GM12878 (cell line): Measurements from ENCODE around the gene TUT4. TPM values are rescaled to one million over a fixed set of nuclear protein-coding genes. Genes with fewer than 3 reads are reported as not detected.

Source experiments
- ATAC-seq: fragments of 200-7000 bp; cut with Tn5 transposase; 3 replicates; pipeline ENCODE4 v1.9.1; 2020; ENCODE audit warnings: mild to moderate bottlenecking, moderate library complexity
- BruUV-seq: library from RNA; stranded (reverse); fragments of 400-500 nt; replicated peaks from 2 replicates; lab custom pipeline; 2021; lab: Mats Ljungman, UMichigan
- CTCF ChIA-PET: fragments of 300-600 bp; sonication (Branson Sonifier 250); formaldehyde crosslinking; extraction: SDS; loops from one replicate; lab custom pipeline; 2021; ENCODE audit warnings: inconsistent platforms; lab: Yijun Ruan, JAX
- POLR2A ChIA-PET: fragments of 350-600 bp; formaldehyde crosslinking; extraction: SDS; loops from one replicate; lab custom pipeline; 2021; ENCODE audit warnings: inconsistent platforms; lab: Charles Lee
- RAD21 ChIA-PET: fragments of 300-600 bp; sonication (Branson Sonifier 250); formaldehyde crosslinking; loops from one replicate; lab custom pipeline; 2023; ENCODE audit warnings: antibody characterized with exemption; ENCODE audit not compliant: unreplicated experiment; lab: Charles Lee
- SMC1A ChIA-PET: fragments of 300-600 bp; sonication (Branson Sonifier 250); formaldehyde crosslinking; loops from one replicate; lab custom pipeline; 2023; ENCODE audit not compliant: unreplicated experiment, uncharacterized antibody; lab: Charles Lee
- DNase-seq: peaks from one replicate; pipeline ENCODE4 v3.0.0-alpha.2; 2011; ENCODE audit warnings: low read depth, low spot score
- FAIRE-seq: peaks from 3 replicates; lab custom pipeline; 2011; peaks lifted over from hg19 to GRCh38; lab: Jason Lieb, UNC
- H2AFZ ChIP-seq: 2 replicates; pipeline ENCODE4 v1.6.0; 2011; ENCODE audit warnings: low read depth, low read length, control low read depth; ENCODE audit not compliant: control insufficient read depth
- H3K27ac ChIP-seq: 2 replicates; pipeline ENCODE4 v1.5.1; 2011; ENCODE audit warnings: control low read depth; ENCODE audit not compliant: control insufficient read depth, insufficient read depth
- H3K27me3 ChIP-seq, 2 experiments: replicated peaks in 1 of 2; 2 replicates each; pipeline versions ENCODE4 v1.6.0 to v1.6.1; 2011; ENCODE audit warnings: low read length in 1 of 2; ENCODE audit not compliant: control insufficient read depth in 2 of 2, insufficient read depth in 2 of 2
- H3K36me3 ChIP-seq, 2 experiments: 2 replicates each; pipeline ENCODE4 v1.5.1; 2011; ENCODE audit warnings: low read length in 1 of 2; ENCODE audit not compliant: control insufficient read depth in 2 of 2, insufficient read depth in 2 of 2
- H3K4me1 ChIP-seq: 2 replicates; pipeline ENCODE4 v1.6.1; 2011; ENCODE audit warnings: mild to moderate bottlenecking, low read length, moderate library complexity, mixed read lengths; ENCODE audit not compliant: control insufficient read depth, insufficient read depth
- H3K4me2 ChIP-seq: 2 replicates; pipeline ENCODE4 v1.6.0; 2011; ENCODE audit warnings: control low read depth; ENCODE audit not compliant: control insufficient read depth, insufficient read depth
- H3K4me3 ChIP-seq: fragments of 200-600 bp; sonication (generic); 2 replicates; pipeline ENCODE4 v1.5.1; 2016
- H3K79me2 ChIP-seq: 2 replicates; pipeline ENCODE4 v1.6.0; 2011; ENCODE audit warnings: low read length; ENCODE audit not compliant: control insufficient read depth, insufficient read depth
- H3K9ac ChIP-seq: 2 replicates; pipeline ENCODE4 v1.8.0; 2011; ENCODE audit warnings: low read length, control low read depth, mixed read lengths; ENCODE audit not compliant: control insufficient read depth, insufficient read depth
- H3K9me3 ChIP-seq: replicated peaks from 3 replicates; pipeline ENCODE4 v1.5.1; 2011; ENCODE audit warnings: mild to moderate bottlenecking, low read length; ENCODE audit not compliant: control insufficient read depth, insufficient read depth
- H4K20me1 ChIP-seq: 2 replicates; pipeline ENCODE4 v1.6.0; 2011; ENCODE audit not compliant: control insufficient read depth, insufficient read depth
- ASH2L ChIP-seq: fragments of 300-600, 200-600 bp; sonication (generic); IDR thresholded peaks from 2 replicates; pipeline ENCODE4 v1.6.1; 2017; ENCODE audit warnings: low read depth, mild to moderate bottlenecking, borderline replicate concordance
- BRCA1 ChIP-seq: IDR thresholded peaks from 2 replicates; pipeline ENCODE4 v1.6.1; 2011; ENCODE audit warnings: low read depth, low read length, improper control_type of control experiment
- EED ChIP-seq: sonication (generic); IDR thresholded peaks from 2 replicates; pipeline ENCODE4 v1.6.1; 2016; ENCODE audit warnings: antibody characterized with exemption, low read depth
- FOXM1 ChIP-seq: IDR thresholded peaks from 2 replicates; pipeline ENCODE4 v1.6.1; 2012; ENCODE audit warnings: low read depth, mild to moderate bottlenecking, inconsistent platforms, low read length, moderate library complexity
- HDAC6 ChIP-seq: fragments of 200-600 bp; sonication (generic); IDR thresholded peaks from one replicate; pipeline ENCODE4 v1.8.0; 2017; ENCODE audit warnings: antibody characterized with exemption; ENCODE audit not compliant: unreplicated experiment
- IRF4 ChIP-seq: IDR thresholded peaks from 2 replicates; pipeline ENCODE4 v1.6.1; 2011; ENCODE audit warnings: low read depth, low read length
- JUNB ChIP-seq: IDR thresholded peaks from 2 replicates; pipeline ENCODE4 v1.6.1; 2016; ENCODE audit warnings: antibody characterized with exemption, mild to moderate bottlenecking
- KAT2A ChIP-seq: conservative IDR thresholded peaks from 2 replicates; pipeline ENCODE4 v1.6.1; 2011; ENCODE audit warnings: low read depth, low read length; ENCODE audit not compliant: control insufficient read depth
- KDM1A ChIP-seq: fragments of 200-600 bp; sonication (generic); IDR thresholded peaks from 2 replicates; pipeline ENCODE4 v1.6.1; 2016; ENCODE audit warnings: borderline replicate concordance
- MEF2B ChIP-seq: fragments of 450-650 bp; IDR thresholded peaks from 2 replicates; pipeline ENCODE4 v1.6.1; 2018; ENCODE audit warnings: mild to moderate bottlenecking, moderate library complexity; ENCODE audit not compliant: partially characterized antibody, poor library complexity, severe bottlenecking
- PAX5 ChIP-seq: IDR thresholded peaks from 2 replicates; pipeline ENCODE4 v1.6.1; 2011; ENCODE audit warnings: low read depth, low read length, borderline replicate concordance
- POU2F2 ChIP-seq: IDR thresholded peaks from 3 replicates; pipeline ENCODE4 v1.6.1; 2011; ENCODE audit warnings: low read depth, mild to moderate bottlenecking, low read length, borderline replicate concordance
- RBBP5 ChIP-seq: fragments of 200-600 bp; sonication (generic); conservative IDR thresholded peaks from 2 replicates; pipeline ENCODE4 v1.6.1; 2016
- SP1 ChIP-seq: IDR thresholded peaks from one replicate; pipeline ENCODE4 v1.6.1; 2011; ENCODE audit warnings: low read depth, low read length
- SREBF1 ChIP-seq: IDR thresholded peaks from 2 replicates; pipeline ENCODE4 v1.6.1; 2012; ENCODE audit warnings: mild to moderate bottlenecking, low read length
- TBL1XR1 ChIP-seq: IDR thresholded peaks from 2 replicates; pipeline ENCODE4 v1.6.1; 2012; ENCODE audit warnings: low read depth, low read length, improper control_type of control experiment
- ZNF207 ChIP-seq: fragments of 450-650 bp; IDR thresholded peaks from 2 replicates; pipeline ENCODE4 v1.6.1; 2014; ENCODE audit warnings: antibody characterized with exemption, mild to moderate bottlenecking, borderline replicate concordance
- WGBS: methylation state at CpG from one replicate; pipeline ENCODE4 v1.1.6; 2016; ENCODE audit warnings: low lambda C conversion rate; ENCODE audit not compliant: insufficient replicate concordance, insufficient coverage; ENCODE audit errors: missing lambda C conversion rate; 5-methylcytosine and 5-hydroxymethylcytosine counted together
- in situ Hi-C: fragments of 300-500 bp; cut with MboI; formaldehyde crosslinking; loops from 9 replicates; pipeline ENCODE4 v1.14.3; 2018; ENCODE audit warnings: mixed read lengths
- intact Hi-C: fragments of 100-400 bp; cut with micrococcal nuclease; formaldehyde crosslinking; loops from one replicate; pipeline ENCODE4 v1.14.2; 2022; ENCODE audit not compliant: unreplicated experiment
- polyA plus RNA-seq, 11 experiments: library from polyadenylated mRNA; depleted of rRNA in 4 of 11; unstranded in 6 of 11; stranded (reverse) in 5 of 11; fragments of >200 nt; fragmentation: Nextera tagmentation in 4 of 11; fragmentation: Illumina TruSeq in 1 of 11; extraction: Ambion mirVana in 4 of 11; extraction: Trizol in 1 of 11; gene quantifications; 1 replicate in 1 of 11; 2 replicates in 10 of 11; pipeline versions ENCODE4 v1.2.1 to v1.2.3, GENCODE V29; 2011 to 2016; ENCODE audit warnings: inconsistent platforms in 2 of 11, missing spikeins in 2 of 11, low read depth in 1 of 11
- total RNA-seq, 4 experiments: library from RNA; depleted of rRNA in 3 of 4; stranded (reverse); fragments of >200 nt in 3 of 4; fragmentation: Illumina TruSeq in 1 of 4; extraction: Trizol in 1 of 4; gene quantifications; 2 replicates each; pipeline versions ENCODE4 v1.2.1 to v1.2.3, GENCODE V29; 2013 to 2021
- TF ChIP-seq, protein P1 (sequence below): IDR thresholded peaks from 2 replicates; pipeline ENCODE4 v1.6.1; 2012; ENCODE audit warnings: low read depth, low read length, improper control_type of control experiment
- TF ChIP-seq, protein P2 (sequence below): fragments of 450-650 bp; IDR thresholded peaks from 2 replicates; pipeline ENCODE4 v1.6.1; 2018; ENCODE audit warnings: mild to moderate bottlenecking, low read depth, moderate library complexity; ENCODE audit not compliant: partially characterized antibody

The TUT4 gene
- total and polyA plus RNA-seq, 10 of the 15 experiments (the other 5 are each of a cell fraction or from before 2014, with no cell fraction given), result 9.4 to 40.7 (median 27.6) TPM

DNA sequence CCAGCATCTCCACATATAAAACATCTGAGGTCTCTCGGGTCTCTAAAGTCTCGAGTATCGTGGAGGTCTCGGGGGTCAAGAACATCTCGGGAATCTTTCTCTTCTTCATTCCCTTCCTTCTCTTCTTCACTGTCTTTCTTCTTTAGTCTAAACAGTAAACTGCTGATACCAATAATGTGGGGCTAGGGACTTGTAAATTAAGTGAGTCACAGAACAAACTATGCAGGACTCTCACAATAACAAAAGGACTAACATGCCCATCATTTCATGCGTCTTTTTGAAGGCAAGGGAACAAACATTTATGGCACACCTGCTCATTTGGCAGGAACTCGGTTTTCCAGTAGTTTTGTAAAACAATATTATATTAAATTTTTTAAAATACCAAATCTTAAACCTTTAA is 116.1 kb downstream of the TUT4 start (continued):
- TF ChIP-seq JUNB, result no peak
- TF ChIP-seq HDAC6, result no peak
- no peak for TF ChIP-seq SP1
- TF ChIP-seq, protein P1, sequence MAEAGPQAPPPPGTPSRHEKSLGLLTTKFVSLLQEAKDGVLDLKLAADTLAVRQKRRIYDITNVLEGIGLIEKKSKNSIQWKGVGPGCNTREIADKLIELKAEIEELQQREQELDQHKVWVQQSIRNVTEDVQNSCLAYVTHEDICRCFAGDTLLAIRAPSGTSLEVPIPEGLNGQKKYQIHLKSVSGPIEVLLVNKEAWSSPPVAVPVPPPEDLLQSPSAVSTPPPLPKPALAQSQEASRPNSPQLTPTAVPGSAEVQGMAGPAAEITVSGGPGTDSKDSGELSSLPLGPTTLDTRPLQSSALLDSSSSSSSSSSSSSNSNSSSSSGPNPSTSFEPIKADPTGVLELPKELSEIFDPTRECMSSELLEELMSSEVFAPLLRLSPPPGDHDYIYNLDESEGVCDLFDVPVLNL, result no peak

DNA sequence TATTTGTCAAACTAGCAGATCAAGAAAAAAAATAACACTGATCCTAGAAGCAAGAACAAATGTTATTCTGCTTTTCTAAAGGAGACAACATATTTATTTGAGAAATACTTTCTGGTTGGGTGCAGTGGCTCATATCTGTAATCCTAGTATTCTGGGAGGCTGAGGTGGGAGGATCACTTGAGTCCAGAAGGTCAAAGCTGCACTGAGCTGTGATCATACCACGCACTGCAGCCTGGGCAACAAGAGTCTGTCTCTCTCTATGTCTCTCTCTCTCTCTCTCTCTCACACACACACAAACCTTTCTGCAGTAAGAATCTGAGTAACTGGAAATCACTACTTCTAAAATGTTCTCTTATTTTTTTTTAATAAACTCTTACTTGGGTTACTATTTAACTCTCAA is 117.2 kb downstream of the TUT4 start:
- no peaks in the 10 kb centered on the region for H3K79me2 ChIP-seq
- ChIA-PET RAD21 (no interaction called here), SMC1A (interaction anchor here (0.9 to 1.2 kb wide), 2 partner anchors 191 to 350 kb away, joined by 3 read pairs; no protein-coding TSS in a partner anchor), POLR2A (interaction anchor here (0.5 kb wide), 1 partner anchor 250 kb away, joined by 3 read pairs; no protein-coding TSS in a partner anchor), CTCF (interaction anchor here (1.3 kb wide), 1 partner anchor 9 kb away, joined by 3 read pairs; no protein-coding TSS in a partner anchor)
- intact Hi-C loops (no loop called here), in situ Hi-C loops (no loop called here)
- no peaks in the 10 kb centered on the region for H3K4me1 ChIP-seq
- no peak for ATAC-seq
- peaks cover 3 to 4% of the 10 kb centered on the region in 2 experiments; a peak in 3 of 4 replicates for H3K36me3 ChIP-seq
- H3K9ac ChIP-seq, result no peak overlapping the region
- no peak overlapping the region for H2AFZ ChIP-seq
- no peak overlapping the region for H3K4me3 ChIP-seq
- H3K4me2 ChIP-seq, result no peak overlapping the region
- no peaks in the 10 kb centered on the region for H4K20me1 ChIP-seq
- no peak for FAIRE-seq
- TF ChIP-seq BRCA1 (no peak), KAT2A (no peak), POU2F2 (no peak), MEF2B (no peak), EED (no peak), SREBF1 (no peak), ASH2L (no peak), TBL1XR1 (no peak), ZNF207 (no peak), IRF4 (no peak), RBBP5 (no peak), PAX5 (no peak), FOXM1 (no peak), KDM1A (no peak)
- TF ChIP-seq, protein P2, sequence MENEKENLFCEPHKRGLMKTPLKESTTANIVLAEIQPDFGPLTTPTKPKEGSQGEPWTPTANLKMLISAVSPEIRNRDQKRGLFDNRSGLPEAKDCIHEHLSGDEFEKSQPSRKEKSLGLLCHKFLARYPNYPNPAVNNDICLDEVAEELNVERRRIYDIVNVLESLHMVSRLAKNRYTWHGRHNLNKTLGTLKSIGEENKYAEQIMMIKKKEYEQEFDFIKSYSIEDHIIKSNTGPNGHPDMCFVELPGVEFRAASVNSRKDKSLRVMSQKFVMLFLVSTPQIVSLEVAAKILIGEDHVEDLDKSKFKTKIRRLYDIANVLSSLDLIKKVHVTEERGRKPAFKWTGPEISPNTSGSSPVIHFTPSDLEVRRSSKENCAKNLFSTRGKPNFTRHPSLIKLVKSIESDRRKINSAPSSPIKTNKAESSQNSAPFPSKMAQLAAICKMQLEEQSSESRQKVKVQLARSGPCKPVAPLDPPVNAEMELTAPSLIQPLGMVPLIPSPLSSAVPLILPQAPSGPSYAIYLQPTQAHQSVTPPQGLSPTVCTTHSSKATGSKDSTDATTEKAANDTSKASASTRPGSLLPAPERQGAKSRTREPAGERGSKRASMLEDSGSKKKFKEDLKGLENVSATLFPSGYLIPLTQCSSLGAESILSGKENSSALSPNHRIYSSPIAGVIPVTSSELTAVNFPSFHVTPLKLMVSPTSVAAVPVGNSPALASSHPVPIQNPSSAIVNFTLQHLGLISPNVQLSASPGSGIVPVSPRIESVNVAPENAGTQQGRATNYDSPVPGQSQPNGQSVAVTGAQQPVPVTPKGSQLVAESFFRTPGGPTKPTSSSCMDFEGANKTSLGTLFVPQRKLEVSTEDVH, result no peak
- no peaks in the 10 kb centered on the region for H3K27me3 ChIP-seq
- WGBS, result 100% methylated on average over 1 of the region's 1 CpG
- no peak overlapping the region for H3K27ac ChIP-seq
- H3K9me3 ChIP-seq, result no peaks in the 10 kb centered on the region
- BruUV-seq, result no TSS peak
- DNase-seq, result no peak
